Renal cortex interstitium (tissue), 11 donors: ENCODE results near the gene FTCDNL1. TPM values are rescaled to one million over a fixed set of nuclear protein-coding genes. Genes with fewer than 3 reads are reported as not detected.

Experiments used
- DNase-seq, 11 donors: peaks; one replicate each; pipeline ENCODE4 v3.0.0-alpha.2; 2013; ENCODE audit warnings: low read depth in 9 of 11, low spot score in 4 of 11; ENCODE audit errors: extremely low read depth in 1 of 11
- polyA plus RNA-seq, 3 donors: library from polyadenylated mRNA; unstranded; fragments of 120-200 nt; gene quantifications; one replicate each; pipeline ENCODE4 v1.2.1, GENCODE V29; 2013; ENCODE audit not compliant: insufficient read length in 3 of 3

The FTCDNL1 gene
- polyA plus RNA-seq, 3 donors = 1.2 to 2.0 (median 1.7) TPM

DNA sequence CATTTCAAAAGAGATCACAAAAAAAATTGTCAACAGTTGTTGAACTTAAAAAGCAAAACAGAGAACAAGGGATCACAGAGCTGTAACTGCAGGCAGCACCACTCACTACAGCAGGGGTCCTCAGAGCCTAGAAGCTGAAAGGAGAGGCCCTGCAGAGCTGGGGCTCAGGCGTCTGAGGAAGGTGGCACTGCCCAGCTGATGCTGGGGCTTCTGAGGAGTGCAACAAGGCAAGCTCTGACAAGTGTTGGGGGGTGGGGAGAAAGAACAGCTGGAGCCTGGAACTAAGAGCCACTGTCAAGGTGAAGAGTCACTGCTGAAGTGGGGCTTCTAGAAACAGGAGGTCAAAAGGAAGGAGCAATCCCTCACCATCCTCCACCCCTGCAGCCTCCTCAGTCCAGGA lies 46.2 kb downstream of the FTCDNL1 start:
- DNase-seq = no peak

DNA sequence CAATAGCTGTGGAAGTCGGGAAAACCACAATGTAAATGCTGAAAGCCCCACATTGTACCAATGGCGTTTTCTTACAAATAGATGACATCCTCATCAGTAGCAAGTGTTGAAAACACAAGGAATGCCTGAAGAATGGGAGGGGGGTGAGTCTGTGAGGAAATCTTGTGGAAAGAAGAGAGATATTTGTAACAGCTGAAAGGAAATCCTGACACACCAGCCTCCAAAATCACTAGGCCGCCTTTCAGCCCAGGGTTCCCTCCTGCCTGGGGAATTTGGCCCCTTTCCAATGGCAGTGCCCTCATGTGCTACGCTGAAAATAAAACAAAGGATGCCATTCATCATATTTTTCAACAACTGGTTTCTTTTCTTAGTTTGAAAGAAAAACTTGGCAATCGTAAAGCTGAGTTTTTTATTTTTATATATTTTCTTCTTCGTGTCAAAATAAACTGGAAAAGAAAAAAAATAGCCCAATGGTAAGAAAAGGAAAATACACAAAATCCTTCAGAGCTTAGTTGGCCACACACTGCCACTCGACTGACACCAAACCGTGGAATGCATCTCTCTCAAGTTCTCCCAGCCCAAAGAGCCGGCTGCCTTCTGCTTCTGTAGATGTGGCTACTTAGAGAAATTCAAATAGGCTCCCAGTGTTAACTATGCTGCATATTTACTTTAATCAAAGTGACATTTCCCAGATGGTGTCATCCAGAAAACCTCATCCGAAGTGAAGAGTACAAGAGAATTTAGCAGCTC lies 52.0 kb downstream of the FTCDNL1 start:
- DNase-seq = peak in 6 of 11 donors; percentile 4 to 28 (median 18)

DNA sequence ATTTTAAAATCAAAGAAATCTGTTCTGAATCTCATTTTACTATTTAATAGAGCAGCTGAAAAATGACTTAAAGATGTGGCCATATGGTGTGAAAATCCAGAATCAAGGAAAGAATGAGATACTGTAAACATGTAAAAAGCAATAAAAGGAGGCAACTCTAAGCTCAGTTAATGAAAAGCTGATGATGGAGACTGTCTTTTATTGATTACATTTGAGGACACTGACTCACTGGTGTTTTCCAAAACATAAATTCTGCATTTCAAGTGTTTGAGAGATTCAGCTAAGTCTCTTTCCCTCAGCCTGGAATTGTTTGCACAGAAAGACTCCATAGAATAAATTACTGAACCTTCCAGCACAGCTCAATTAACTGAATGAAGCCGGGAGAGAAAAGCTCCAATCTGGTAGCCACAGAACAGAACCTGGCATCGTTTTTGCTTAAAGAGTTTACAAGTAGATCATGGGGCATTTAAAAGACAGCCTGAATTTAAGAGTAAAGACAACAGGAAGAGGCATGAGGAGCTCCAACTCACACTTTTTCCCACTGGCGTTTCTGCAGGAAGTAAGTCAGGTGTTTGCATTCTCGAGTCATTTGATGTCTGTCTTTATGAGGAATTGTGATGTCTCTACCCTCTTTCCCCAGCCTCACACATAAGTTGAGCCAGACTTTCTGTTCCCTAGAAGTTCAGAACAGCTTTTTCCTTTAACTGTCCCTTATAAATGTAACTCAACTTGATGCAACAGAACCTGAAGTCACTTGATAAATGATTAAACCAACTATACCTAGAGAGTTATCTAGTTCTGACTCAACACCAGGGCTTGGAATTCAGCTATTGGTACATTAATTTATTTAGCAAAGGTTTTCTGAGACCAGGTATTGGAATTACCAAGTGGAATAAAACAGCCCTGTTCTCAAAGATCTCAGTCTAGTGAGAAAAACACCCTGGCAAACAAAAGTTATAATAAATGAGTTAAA lies 53.3 kb downstream of the FTCDNL1 start:
- no peak for DNase-seq

DNA sequence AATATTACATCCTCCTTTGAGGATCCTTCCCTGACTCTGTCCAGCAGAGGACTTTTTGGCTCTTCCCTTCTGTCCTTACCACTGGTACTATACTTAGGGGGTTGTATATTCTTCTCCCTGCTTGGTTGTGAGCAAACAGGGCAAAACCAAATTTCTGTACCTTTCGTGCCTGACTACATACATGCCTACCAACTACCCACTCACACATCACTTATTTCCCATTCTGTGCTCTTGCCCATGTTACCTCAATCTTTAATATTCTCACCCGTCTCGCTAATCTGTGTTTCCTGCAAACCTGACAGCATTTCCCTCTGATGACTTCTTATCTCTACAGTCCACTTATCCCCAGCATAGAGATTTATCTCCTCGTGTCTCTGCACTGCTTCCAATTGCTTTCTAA lies 58.6 kb downstream of the FTCDNL1 start:
- DNase-seq = no peak

DNA sequence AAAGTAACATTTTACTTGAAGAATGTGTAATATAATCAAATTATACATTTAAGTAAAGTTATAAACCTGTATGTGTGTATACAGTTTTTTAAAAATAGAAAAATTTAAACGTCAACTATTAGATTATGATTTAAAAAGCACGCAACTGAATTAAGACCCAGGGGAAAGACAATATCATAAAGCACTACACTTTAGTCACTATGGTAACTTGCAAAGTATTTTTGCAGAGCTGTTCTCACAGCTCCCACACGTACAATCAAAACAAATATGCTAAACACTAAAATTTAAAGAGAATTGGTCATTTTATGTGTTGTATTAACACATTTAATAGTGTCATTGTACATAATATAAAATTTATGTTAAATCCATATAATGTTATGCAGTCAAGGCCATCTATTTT lies 59.7 kb downstream of the FTCDNL1 start:
- DNase-seq = no peak

DNA sequence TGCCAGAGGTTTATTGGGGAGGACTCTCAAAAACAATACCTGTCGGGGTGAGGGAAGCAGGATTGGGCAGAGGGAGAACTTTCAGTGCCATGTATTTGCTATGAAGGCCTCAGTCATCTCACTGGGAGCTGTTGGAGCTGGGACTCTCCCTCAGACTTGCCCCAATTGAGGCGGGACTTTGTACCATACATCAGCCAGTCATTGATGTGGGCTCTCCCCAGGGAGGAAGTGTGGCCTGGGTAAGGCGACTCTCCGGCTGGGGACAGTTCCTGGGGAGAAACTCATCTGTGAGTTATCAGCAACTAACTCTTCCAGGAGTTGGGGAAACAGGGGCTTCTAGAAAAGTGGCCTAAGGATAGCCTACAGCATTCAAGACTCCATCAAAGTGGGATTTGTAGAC lies 66.5 kb downstream of the FTCDNL1 start:
- DNase-seq = no peak

DNA sequence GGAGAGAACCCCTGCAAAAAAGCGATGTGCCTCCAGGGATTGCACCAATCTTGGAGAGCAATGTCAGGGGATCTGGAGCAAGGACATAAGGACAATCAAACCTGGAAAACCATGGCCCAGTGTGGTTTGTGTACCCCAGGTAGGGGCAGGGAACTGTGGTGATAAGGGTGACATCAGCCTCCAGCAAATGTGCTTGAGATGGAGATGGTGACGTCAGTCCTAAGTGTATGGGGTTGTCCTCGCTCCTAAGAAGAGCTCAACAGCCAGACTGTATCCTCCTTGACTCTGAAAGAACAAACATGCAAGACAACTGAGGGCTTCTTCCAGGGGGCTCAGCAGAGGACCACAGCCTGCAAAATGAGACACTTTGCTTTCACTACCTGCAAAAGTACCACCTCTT lies 71.4 kb downstream of the FTCDNL1 start:
- no peak for DNase-seq

DNA sequence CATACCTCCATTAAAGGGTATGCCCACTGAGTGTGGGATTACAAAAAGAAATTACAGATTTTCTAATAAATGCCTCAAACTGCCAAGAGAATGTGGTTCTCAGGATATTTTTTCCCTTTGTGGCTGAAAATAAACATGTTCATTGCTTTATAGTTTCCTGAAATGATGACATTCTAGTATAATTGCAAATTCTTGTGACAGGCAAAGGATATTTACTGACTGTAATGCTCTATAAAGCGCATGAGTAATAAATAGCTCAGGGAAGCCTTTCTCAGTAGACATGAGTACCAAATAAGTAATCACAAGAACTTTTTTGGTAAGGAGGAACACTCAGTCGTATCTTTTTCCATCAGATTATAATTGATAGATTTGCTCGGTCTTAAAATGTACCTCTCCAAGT lies 72.3 kb downstream of the FTCDNL1 start:
- DNase-seq = no peak

DNA sequence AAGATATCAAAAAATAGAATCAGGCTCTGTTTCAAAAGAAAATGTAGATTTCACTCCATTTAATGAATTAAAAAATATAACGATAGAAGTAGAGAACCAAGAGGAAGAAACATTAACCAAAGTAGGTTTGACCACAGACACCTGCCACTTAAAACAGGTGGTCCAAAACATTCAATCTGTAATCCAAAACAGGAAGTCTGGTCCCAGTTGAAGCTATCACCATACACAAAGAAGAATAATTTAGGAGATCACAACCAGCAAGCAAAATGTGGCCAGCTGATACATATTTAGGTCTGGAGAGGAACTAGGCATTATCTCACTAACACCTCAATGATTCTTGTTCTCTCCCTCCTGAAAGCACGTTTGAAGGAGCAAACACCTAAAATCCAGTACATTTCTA lies 73.1 kb downstream of the FTCDNL1 start:
- DNase-seq = no peak

DNA sequence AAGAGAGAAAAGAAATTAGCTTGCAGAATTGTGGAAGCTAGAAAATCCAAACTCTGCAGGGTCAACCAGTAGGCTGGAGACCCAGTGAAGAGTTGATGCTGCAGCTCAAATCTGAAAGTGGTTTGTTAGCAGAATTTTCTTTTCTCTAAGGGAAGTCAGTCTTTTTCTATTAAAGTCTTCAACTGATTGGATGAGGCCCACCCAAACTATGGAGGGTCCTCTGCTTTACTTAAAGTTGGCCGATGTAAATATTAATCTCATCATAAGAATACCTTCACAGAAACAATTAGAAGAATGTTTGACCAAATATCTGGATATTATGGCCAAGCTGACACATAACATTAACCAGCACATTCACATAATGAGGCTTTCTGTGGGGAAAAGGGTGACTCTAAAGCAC lies 73.7 kb downstream of the FTCDNL1 start:
- DNase-seq = no peak

DNA sequence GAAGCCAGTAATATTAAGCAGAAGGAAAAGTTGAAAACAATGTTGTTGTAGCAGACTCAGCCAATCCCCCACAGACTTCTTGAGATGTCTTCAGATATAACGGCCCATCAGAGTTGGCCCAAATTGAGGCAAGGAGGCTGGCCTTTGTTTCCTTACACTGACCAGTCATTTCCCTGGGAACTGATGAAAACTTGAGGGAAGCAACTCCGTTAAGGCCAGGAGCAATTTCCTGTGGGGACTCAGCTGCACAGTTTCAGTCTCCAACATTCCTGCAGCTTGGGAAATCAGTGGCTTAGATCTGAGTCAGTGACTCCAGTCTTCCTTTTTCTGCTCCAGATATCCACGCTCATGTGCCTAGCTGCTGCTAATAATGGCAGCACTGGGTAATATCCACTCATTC lies 75.7 kb downstream of the FTCDNL1 start:
- no peak for DNase-seq

DNA sequence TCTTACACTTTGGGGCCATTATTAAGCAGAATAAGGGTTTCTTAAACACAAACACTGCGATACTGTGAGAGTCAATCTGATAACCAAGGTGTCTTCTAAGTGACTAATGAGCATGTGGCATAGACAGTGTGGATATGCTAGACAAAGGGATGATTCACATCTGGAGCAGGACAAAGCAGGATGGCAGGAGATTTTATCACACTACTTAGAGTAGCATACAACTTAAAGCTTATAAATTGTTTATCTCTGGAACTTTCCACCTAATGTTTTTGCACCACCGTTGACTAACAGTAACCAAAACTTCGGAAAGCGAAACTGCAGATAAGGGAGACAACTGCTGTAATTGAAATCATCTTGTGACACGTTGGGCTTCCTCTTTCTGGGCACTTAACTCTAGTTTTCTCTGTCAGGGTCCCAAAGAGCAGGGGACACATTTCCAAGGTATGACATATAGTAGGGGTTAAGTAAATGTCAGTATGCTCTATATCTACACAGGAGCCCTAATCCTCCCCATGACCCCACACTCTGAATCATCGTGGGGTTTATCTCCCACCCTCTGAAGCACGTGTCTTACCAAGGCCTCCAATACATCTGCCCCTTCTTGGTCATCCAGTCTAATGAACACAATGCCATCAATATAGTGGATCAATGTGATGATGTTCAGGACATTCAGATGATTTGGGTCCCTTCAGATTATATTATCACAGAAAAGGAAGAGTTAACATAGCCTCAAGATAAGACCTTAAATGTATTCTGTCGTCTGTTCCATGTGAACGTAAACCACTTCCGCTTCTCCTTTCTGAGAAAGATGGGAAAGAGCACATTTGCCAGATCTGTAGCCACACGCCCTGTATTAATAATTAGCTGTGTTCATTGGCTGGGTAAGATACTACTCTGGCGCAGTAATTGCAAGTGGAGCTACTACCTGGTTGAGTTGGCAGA lies 78.7 kb downstream of the FTCDNL1 start:
- DNase-seq = no peak

DNA sequence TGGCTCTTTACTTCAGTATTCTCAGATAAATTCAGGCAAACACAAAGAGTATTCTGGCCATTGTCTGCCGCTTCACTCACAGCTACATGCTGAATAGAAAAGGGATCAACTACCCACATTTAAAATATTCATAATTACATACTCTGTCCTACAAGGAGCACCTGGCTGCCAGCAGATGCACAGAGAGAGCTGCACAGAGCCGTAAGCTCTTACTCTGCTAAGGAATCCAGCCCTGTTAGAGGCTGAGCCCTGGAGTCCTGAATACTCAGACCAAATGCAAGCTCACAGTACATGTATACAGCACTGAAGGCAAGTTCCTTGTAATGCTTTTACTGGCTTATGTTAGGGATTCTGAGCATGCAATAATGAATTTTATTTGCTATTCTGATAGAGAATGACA lies 80.3 kb downstream of the FTCDNL1 start:
- no peak for DNase-seq

DNA sequence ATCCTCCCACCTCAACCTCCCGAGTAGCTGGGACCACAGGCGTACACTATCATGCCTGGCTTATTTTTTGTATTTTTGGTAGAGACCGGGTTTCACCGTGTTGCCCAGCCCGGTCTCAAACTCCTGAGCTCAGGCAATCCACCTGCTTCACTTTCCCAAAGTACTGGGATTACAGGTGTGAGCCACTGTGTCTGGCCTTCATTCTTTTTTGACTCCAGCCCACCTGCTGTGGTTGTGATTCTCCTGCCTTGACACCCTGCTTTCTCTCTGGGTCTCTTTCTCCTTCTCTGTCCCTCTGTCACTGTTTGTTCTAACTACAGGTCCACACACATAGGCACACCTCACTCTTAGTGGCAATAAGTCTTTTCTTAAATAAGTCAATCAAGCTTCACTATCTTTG lies 85.3 kb downstream of the FTCDNL1 start:
- no peak for DNase-seq

DNA sequence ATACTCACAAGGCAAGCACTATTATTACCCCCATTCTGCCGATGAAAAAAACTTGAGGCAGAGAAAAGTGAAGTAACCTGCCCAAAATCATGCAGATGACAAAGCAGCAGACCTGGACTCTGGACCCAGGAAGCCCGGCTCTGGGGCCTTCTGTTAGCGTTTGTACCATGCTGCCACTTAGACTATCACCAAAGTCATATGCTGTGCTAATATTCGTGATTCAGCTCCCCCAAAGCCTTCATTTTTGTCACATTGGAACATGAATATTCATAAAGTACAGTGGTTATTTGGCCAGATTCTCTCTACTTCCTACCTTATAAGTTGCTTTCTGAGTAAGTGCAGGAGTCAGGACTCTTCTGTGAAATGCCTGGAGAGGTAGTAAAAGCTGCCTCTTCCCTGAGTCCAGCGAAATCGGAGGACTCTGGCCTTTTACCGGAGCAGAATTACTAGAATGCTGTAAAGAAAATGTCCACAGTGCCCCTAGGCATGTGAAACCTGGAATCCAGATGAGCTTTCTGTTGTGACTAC lies 86.7 kb downstream of the FTCDNL1 start:
- DNase-seq = no peak

DNA sequence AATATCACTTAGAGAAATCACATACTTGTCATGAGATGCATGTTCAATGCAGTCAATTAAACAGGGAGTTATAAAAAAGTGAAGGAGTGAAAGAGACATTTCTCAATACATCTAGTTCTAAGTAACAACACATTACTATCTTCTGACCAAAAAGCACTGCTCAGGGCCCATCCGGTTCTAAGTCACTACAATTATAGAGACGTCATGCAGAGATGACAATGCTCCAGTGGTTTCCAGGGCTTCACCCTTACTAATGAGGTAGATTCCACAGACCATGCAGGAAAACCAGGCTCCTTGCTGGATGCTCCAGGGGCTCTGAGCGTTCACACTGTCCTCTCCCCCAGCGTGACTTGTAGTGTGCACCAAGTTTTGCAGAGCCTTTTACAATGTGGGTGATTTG lies 88.0 kb downstream of the FTCDNL1 start:
- no peak for DNase-seq

DNA sequence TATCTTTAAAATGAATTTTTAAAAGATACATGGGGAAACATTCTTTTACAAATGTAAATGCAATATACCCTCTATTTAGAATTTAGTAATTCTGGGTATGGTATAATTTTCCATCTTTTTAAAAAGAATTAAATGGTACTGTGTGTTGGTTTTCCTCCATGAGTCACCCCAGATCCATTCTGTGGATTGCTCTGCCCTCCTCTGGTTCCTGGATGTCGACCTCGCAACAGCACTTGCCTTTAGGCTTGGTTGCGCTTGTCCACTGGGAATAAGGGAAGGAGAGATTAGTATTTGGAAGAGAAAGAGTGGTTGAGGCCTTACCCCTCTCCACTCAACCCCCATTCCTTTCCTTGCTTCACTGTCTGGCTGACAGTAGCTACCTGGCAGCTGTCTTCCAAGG lies 90.4 kb downstream of the FTCDNL1 start:
- no peak for DNase-seq

DNA sequence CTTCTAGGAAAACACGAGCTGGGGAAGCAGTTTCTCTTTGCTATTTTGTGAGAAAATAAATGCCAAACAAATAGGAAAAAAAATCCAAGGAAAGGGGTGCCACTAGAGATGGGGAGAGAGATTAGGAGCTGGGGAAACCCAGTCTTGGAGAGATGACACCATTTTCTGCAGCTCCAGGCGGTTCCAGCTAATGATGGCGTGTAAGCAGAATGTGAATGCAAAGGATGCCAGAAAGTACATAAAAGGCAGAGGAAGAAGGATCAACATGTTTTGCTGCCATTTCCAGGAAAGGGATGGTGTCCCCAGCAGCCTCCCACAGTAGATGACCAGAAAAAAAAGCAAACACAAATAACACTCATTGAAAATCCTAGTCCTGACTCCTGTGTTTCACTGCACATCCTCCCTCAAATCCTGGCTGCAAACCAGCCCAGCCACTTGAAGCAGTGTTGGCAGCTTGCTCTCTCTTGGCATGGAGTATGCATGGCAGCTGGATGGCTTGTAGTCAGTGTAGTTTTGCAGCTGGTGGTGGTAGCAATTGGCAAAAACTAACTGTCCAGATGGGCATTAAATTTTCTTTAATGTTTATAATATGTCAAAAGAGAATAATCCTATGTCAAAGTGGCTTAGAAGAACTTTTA lies 93.6 kb downstream of the FTCDNL1 start:
- DNase-seq = no peak

DNA sequence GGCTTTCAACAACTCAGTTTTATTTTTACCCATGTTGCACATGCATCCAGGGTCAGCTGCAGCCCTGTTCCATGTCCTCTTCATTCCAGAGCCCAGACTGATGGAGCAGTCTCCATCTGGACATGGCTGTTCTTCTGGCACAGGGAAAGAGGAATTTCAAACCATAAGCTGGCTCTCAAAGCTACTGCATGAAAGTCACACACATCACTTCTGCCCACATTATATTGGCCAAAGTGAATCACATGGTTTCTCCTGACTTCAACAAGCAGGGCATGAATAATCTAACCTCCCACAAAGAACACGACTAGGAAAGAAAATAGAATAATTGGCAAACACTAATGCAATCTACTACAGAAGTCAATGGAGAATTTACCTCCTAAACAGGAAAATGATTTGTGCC lies 94.2 kb downstream of the FTCDNL1 start:
- DNase-seq = no peak
